GM12874 (cell line): Measurements from ENCODE around the gene CYP2R1.

ENCODE experiments used
- CTCF ChIP-seq: IDR thresholded peaks from 2 replicates; pipeline ENCODE4 v1.5.1; 2011; ENCODE audit warnings: low read depth, mild to moderate bottlenecking, control low read depth, low read length, moderate library complexity; ENCODE audit not compliant: insufficient read depth

Gene CYP2R1

GRCh38 chr11:14892036-14892556 is at the start of gene CYP2R1:
TSS of gene CYP2R1 (minus strand) at chr11:14892231. CDS start at chr11:14892205, 26 bp downstream.
- no peak for TF ChIP-seq CTCF

GRCh38 chr11:14938936-14939335 is 46.9 kb upstream of the CYP2R1 start:
- TF ChIP-seq CTCF: no peak

GRCh38 chr11:14934641-14935351 is 42.8 kb upstream of the CYP2R1 start:
- TF ChIP-seq CTCF: no peak

- no peak for TF ChIP-seq CTCF
Observed at GRCh38 chr11:14932447-14932846, 40.4 kb upstream of the CYP2R1 start.

- no peak for TF ChIP-seq CTCF
Observed at GRCh38 chr11:14930369-14930768, 38.3 kb upstream of the CYP2R1 start.

GRCh38 chr11:14927146-14927545 is 35.1 kb upstream of the CYP2R1 start:
- TF ChIP-seq CTCF: no peak

- no peak for TF ChIP-seq CTCF
Observed at GRCh38 chr11:14924318-14924717, 32.3 kb upstream of the CYP2R1 start.

GRCh38 chr11:14916403-14916802 is 24.4 kb upstream of the CYP2R1 start:
- no peak for TF ChIP-seq CTCF
